Measurements from ENCODE around the gene CDK15. TPM values are rescaled to one million over a fixed set of nuclear protein-coding genes. Genes with fewer than 3 reads are reported as not detected.

The CDK15 gene
- polyA plus RNA-seq, 4 donors: 0.91 to 1.4 (median 1.1) TPM

- DNase-seq (ENCODE audit: low read depth in 4 of 4, low spot score in 2 of 4): no peak
Observed at GRCh38 chr2:201931475-201931874, 125.1 kb downstream of the CDK15 start.

GRCh38 chr2:201931951-201932350, 125.6 kb downstream of the CDK15 start:
- no peak for DNase-seq (ENCODE audit: low read depth in 4 of 4, low spot score in 2 of 4)

- no peak for DNase-seq (ENCODE audit: low read depth in 4 of 4, low spot score in 2 of 4)
Observed at GRCh38 chr2:201932511-201932910, 126.2 kb downstream of the CDK15 start.

GRCh38 chr2:201933792-201934237, 127.5 kb downstream of the CDK15 start:
- DNase-seq (ENCODE audit: low read depth in 4 of 4, low spot score in 2 of 4): no peak

GRCh38 chr2:201936817-201937216, 130.5 kb downstream of the CDK15 start:
- DNase-seq (ENCODE audit: low read depth in 4 of 4, low spot score in 2 of 4): no peak

- no peak for DNase-seq (ENCODE audit: low read depth in 4 of 4, low spot score in 2 of 4)
Observed at GRCh38 chr2:201937343-201937742, 131.0 kb downstream of the CDK15 start.

GRCh38 chr2:201938156-201938775, 131.9 kb downstream of the CDK15 start:
- DNase-seq (ENCODE audit: low read depth in 4 of 4, low spot score in 2 of 4): no peak

GRCh38 chr2:201938781-201939180, 132.4 kb downstream of the CDK15 start:
- DNase-seq (ENCODE audit: low read depth in 4 of 4, low spot score in 2 of 4): no peak

GRCh38 chr2:201939453-201939941, 133.2 kb downstream of the CDK15 start:
- DNase-seq (ENCODE audit: low read depth in 4 of 4, low spot score in 2 of 4): peak in 3 of 4 donors; percentile 54 to 82 (median 76)

GRCh38 chr2:201942531-201942930, 136.2 kb downstream of the CDK15 start:
- no peak for DNase-seq (ENCODE audit: low read depth in 4 of 4, low spot score in 2 of 4)

Other genes with a start within 250 kb of the CDK15 start
- 10 to 100 TPM; 45.0 to 60.1 (median 54.1) TPM for gene TMEM237, start 163.0 kb upstream of the CDK15 start, polyA plus RNA-seq (ENCODE audit: insufficient read length in 4 of 4)
- gene MPP4, start 107.9 kb upstream of the CDK15 start, polyA plus RNA-seq (ENCODE audit: insufficient read length in 4 of 4): under 1 TPM; 0.08 to 0.35 (median 0.23) TPM
- 10 to 100 TPM; 21.5 to 28.7 (median 27.9) TPM for gene ALS2, start 25.6 kb upstream of the CDK15 start, polyA plus RNA-seq (ENCODE audit: insufficient read length in 4 of 4)
- gene FZD7, start 227.3 kb downstream of the CDK15 start, polyA plus RNA-seq (ENCODE audit: insufficient read length in 4 of 4): 10 to 100 TPM; 63.2 to 98.9 (median 68.3) TPM